NCI-H187 (cell line): ENCODE results near the gene BPIFB6.

Experiments used
- DNase-seq, 2 experiments: peaks; one replicate each; lab custom pipeline; 2025; lab: John Stamatoyannopoulos, UW

Gene BPIFB6, protein sequence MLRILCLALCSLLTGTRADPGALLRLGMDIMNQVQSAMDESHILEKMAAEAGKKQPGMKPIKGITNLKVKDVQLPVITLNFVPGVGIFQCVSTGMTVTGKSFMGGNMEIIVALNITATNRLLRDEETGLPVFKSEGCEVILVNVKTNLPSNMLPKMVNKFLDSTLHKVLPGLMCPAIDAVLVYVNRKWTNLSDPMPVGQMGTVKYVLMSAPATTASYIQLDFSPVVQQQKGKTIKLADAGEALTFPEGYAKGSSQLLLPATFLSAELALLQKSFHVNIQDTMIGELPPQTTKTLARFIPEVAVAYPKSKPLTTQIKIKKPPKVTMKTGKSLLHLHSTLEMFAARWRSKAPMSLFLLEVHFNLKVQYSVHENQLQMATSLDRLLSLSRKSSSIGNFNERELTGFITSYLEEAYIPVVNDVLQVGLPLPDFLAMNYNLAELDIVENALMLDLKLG

GRCh38 chr20:33031531-33031930 is at the start of gene BPIFB6:
Gene BPIFB6 (plus strand): TSS chr20:33031648. CDS start chr20:33031648, 0 bp downstream.
- DNase-seq: no peak

DNA sequence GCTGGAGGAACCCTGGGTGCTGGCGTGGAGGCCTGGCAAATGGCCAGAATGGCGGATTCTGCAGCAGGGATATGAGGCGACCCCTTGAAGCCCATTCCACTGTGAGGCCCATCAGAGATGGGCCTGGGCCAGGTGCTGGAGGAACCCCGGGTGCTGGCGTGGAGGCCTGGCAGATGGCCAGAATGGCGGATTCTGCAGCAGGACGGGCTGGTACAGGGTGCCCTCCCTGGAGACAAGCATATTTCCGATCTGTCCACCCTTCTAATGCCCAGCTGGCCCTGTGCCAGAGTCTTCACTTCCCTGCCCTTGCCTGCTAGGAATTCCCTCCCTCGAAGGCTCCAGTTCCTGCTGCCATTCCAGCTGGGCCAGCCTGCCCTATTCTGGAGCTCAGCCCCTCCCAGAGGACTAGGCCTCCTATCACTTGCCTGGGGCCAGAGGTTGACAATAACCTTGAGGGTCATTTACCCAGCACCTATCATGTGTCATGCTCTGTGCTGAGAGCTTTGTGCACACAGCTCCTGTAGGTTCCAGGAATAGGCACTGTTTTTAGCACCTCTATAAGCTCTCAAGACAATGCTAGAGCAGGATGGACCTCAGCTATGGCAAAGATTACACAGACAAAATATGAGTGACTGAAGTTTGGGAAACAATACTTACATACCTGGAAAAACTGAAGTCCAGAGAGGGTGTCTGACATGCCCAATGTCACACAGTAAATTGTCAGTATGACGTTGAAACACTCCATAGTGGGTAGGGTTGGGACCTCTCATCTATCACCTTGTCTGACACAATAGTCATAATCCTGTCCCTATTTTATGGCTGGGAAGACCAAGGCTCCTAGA is 48.6 kb upstream of the BPIFB6 start:
- no peak for DNase-seq

- DNase-seq: no peak
Observed at GRCh38 chr20:32983459-32984112, 47.9 kb upstream of the BPIFB6 start.

DNA sequence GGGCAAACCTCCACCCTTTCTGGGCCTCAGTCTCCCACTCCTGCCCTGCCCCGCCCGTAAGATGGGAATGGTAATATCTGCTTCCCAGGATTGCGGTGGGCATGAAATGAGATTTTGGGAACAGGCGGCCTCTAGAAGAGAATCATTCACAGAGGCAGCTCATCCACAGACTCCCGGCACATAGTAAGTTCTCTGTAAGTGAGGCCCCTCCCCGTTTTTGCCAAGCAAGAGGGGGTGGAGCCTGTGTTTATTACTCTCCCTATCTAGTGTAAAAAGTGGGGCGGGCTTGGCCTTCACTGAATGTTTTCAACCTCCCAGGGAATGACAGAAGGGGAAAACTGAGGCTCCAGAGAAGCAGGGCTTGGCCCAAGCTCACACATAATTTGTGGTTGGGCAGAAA is 47.3 kb upstream of the BPIFB6 start:
- no peak for DNase-seq

DNA sequence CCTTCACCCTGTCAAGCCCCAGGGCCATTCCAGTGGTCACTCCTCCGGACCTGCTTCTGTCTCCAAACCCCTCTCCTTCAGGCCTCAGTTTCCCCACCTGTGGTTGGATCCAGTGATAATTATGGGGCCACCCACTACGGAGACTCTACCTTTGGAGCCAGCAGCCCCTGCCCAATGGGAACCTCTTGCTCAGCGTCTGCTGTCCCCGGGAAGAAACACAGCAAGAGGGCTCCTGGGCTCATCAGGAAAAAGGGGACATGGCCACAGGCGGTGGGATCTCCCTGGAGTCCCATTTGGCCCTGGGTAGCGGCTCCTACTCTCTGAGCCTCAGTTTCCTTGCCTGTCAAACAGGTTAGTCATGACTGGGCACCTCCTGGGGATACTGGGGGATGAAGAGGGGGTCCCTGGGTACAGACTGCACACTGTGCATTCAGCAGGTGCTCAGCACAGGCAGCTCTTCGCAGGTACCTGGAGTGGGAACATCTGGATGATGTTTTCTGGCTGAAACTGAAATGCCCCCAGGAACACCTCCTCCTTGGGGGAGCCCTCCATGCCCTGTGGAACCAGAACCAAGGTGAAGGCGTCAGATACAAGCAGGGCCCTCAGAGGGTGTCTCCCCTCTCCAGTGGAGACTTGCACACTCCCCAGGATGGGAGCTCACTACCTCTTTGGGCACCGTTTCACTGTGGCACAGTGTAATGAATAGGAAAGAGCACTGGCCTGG is 46.7 kb upstream of the BPIFB6 start:
- no peak for DNase-seq

GRCh38 chr20:32985596-32985995 is 45.9 kb upstream of the BPIFB6 start:
- no peak for DNase-seq

- DNase-seq: no peak
Observed at GRCh38 chr20:32986331-32986966, 45.0 kb upstream of the BPIFB6 start.

- DNase-seq: no peak
Observed at GRCh38 chr20:32987044-32987825, 44.2 kb upstream of the BPIFB6 start.

- DNase-seq: no peak
Observed at GRCh38 chr20:32988008-32988407, 43.4 kb upstream of the BPIFB6 start.

GRCh38 chr20:32989507-32990283 is 41.8 kb upstream of the BPIFB6 start:
- no peak for DNase-seq

- no peak for DNase-seq
Observed at GRCh38 chr20:32990426-32990825, 41.0 kb upstream of the BPIFB6 start.

DNA sequence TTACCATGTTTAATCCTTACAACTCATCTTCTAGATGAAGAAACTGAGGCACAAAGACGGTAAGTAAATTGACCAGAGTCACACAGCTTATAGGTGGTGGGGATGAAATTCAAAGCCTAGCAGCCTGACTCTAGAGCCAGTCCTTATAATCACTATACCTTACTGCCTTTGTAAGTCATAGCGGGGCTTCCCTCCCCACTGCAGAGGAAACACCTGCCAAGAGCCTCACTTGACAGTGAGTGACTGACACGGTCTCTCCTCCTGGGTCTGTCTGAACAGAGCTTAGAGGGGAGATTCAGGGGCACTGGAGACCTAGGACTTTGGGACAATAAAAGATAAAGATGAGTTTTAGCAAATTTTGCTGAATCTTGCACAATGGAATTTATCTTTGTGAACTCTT is 40.1 kb upstream of the BPIFB6 start:
- no peak for DNase-seq

GRCh38 chr20:32991792-32992641 is 39.4 kb upstream of the BPIFB6 start:
- DNase-seq: no peak

- DNase-seq: no peak
Observed at GRCh38 chr20:32993496-32994050, 37.9 kb upstream of the BPIFB6 start.

DNA sequence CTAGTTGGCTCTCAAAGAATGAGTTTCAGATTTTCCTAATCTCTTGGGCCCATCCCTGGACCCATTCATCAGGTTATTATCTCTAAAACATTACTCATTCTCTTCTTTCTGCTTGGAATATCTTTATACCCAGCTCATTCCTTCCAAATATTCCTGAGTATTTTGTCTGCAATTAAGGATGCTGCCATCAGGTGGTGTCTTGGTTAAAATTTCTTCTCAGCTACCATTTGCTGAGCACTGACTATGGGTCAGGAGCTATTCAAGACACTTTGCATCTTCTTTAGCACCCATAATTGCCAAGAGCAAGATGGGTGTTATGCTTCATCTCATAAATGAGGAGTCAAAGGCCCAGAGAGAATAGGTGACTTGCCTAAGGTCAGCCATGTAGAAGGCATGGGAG is 35.6 kb upstream of the BPIFB6 start:
- no peak for DNase-seq

GRCh38 chr20:32997431-32997830 is 34.0 kb upstream of the BPIFB6 start:
- no peak for DNase-seq

GRCh38 chr20:32999603-33000250 is 31.7 kb upstream of the BPIFB6 start:
- no peak for DNase-seq
